Progenitor cell of endocrine pancreas (in vitro differentiated cells): ENCODE measurements around the gene GAS2. TPM values are rescaled to one million over a fixed set of nuclear protein-coding genes. Genes with fewer than 3 reads are reported as not detected.

Experiments
- DNase-seq: peaks from one replicate; pipeline ENCODE4 v3.0.0; 2021; ENCODE audit warnings: low spot score; ENCODE audit not compliant: unreplicated experiment
- H3K27ac Mint-ChIP-seq: 2 replicates; pipeline ENCODE4 v1.8.0; 2021; ENCODE audit warnings: mild to moderate bottlenecking, moderate library complexity, mixed read lengths
- H3K27me3 Mint-ChIP-seq: 2 replicates; pipeline ENCODE4 v1.8.0; 2021; ENCODE audit warnings: mixed read lengths
- H3K36me3 Mint-ChIP-seq: 2 replicates; pipeline ENCODE4 v1.8.0; 2022; ENCODE audit warnings: mixed read lengths; ENCODE audit not compliant: insufficient read depth
- H3K4me1 Mint-ChIP-seq: 2 replicates; pipeline ENCODE4 v1.8.0; 2021; ENCODE audit warnings: low read depth, mixed read lengths
- H3K4me3 Mint-ChIP-seq: 2 replicates; pipeline ENCODE4 v1.8.0; 2021; ENCODE audit warnings: low read depth, mild to moderate bottlenecking, moderate library complexity, mixed read lengths
- H3K9me3 Mint-ChIP-seq: 2 replicates; pipeline ENCODE4 v1.8.0; 2021; ENCODE audit warnings: low read depth, mixed read lengths
- total RNA-seq: library from RNA; stranded (reverse); gene quantifications from 2 replicates; pipeline ENCODE4 v1.2.1, GENCODE V29; 2021
- TF ChIP-seq, protein P1 (sequence below): fragments of 200-600 bp; sonication (generic); IDR thresholded peaks from one replicate; pipeline ENCODE4 v1.5.0; 2021; ENCODE audit warnings: antibody characterized with exemption, mild to moderate bottlenecking; ENCODE audit not compliant: unreplicated experiment

GAS2 gene
- total RNA-seq, 1 donor from 2014 or later = 14.5 TPM

DNA sequence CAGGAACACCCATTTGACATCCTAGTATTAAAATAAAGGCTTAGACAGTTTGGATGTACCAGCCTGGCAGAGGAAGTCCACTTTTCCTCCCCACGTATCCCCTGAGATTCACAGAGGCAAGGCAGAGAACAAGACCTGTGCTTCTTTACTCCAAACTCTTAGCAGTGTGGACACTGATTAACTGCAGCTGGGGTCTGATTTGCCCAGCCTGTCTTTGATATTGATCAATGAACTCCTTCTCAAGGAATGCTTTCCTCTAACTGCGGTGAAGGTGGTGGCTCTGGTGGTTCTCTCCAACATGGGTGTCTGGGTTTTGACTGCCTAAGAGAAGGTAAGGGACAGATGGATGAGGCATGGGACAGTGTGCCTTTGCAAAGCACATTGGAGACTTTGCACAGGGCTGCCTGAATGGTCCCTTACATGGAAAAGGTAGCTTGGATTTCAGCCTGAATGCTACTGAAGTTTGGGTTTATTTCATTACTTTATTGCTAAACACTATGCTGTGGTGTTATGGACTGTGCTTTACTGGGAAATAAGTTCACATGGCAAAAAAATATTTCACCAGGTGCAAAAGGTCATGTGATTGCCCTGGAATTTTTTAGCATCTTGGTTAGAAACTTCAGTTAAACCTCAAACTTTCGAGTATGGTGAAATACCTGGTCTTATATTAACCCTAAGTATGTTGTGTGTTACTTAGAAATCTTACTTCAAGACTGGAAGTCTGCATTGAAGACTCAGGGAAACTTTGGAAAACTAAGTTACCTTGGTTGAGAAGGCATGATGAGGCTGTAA lies 1.8 kb downstream of the GAS2 start:
- Mint-ChIP-seq H3K27ac (peak overlapping the region; percentile 3), H3K4me3 (peak overlapping the region; percentile 73), H3K9me3 (no peaks in the 10 kb centered on the region), H3K4me1 (peaks cover 19% of the 10 kb centered on the region), H3K36me3 (no peaks in the 10 kb centered on the region), H3K27me3 (peaks cover 3% of the 10 kb centered on the region)
- no peak for DNase-seq
- TF ChIP-seq, protein P1, sequence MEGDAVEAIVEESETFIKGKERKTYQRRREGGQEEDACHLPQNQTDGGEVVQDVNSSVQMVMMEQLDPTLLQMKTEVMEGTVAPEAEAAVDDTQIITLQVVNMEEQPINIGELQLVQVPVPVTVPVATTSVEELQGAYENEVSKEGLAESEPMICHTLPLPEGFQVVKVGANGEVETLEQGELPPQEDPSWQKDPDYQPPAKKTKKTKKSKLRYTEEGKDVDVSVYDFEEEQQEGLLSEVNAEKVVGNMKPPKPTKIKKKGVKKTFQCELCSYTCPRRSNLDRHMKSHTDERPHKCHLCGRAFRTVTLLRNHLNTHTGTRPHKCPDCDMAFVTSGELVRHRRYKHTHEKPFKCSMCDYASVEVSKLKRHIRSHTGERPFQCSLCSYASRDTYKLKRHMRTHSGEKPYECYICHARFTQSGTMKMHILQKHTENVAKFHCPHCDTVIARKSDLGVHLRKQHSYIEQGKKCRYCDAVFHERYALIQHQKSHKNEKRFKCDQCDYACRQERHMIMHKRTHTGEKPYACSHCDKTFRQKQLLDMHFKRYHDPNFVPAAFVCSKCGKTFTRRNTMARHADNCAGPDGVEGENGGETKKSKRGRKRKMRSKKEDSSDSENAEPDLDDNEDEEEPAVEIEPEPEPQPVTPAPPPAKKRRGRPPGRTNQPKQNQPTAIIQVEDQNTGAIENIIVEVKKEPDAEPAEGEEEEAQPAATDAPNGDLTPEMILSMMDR = no peak

DNA sequence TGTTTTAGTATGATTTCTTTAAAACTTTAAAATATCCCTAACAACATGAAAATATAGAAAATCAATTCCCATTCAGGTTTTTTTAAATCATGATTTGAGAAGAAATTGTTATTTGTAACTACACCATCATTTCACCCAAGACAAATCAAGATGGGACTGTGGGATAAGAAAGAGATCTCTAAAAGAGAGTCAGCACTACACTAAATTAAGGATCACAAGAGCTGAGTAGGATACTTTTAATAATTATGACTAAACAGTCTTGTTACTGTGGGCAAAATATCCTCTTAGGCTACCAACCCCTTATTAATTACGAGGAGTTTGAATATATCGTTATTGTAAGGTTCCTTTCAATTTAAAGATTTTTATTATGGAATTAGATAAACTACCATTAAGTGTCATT lies 3.0 kb downstream of the GAS2 start:
- H3K27ac Mint-ChIP-seq = no peak overlapping the region
- H3K36me3 Mint-ChIP-seq = no peaks in the 10 kb centered on the region
- H3K27me3 Mint-ChIP-seq = peaks cover 3% of the 10 kb centered on the region
- H3K4me3 Mint-ChIP-seq = no peak overlapping the region
- DNase-seq = no peak
- TF ChIP-seq, protein P1 = no peak
- peaks cover 23% of the 10 kb centered on the region for H3K4me1 Mint-ChIP-seq
- H3K9me3 Mint-ChIP-seq = no peaks in the 10 kb centered on the region

DNA sequence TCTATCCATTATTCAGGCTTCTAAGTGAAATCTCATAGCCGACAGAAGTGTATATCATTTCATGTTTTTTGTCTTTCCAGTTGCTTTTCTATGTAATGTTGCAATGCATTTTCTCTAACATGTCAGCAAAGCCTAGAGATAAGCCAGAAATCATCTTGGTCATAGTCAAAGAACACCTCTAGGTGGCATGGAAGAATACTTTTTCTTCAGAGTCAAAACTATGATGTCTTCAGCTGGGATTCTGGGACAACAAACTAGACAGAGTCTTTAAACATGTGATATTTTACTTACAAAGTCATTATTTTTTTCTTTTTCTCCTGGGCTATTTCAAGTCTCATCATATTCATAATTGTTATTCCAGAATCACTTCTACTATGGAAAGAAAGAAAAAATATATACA lies 4.4 kb downstream of the GAS2 start:
- Mint-ChIP-seq H3K4me1 (peaks cover 37% of the 10 kb centered on the region), H3K27ac (no peak overlapping the region)

DNA sequence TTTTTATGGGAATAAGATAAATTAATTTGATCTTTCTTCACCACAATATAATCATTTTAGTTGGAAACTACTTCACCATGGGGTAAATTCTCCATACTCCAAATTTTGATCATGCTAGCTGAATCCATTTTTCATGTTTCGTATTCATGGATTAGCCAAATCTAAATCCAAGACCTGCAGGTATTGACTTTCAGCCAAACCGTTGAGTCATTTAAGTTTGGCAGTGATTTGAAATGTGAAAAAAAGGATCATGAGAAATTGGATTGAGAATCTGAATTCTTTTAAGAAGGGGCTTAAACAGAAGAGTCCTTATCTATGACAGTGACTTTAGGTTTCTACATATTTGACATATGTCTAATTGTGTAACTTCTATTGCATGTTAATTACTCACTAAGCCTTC lies 5.3 kb downstream of the GAS2 start:
- Mint-ChIP-seq H3K4me1 (peaks cover 33% of the 10 kb centered on the region), H3K4me3 (no peak overlapping the region), H3K27ac (no peak overlapping the region), H3K36me3 (no peaks in the 10 kb centered on the region), H3K9me3 (no peaks in the 10 kb centered on the region), H3K27me3 (peaks cover 3% of the 10 kb centered on the region)
- TF ChIP-seq, protein P1 = no peak
- DNase-seq = no peak

More for the DNA sequence above, 4.4 kb downstream of the GAS2 start:
- DNase-seq = no peak
- TF ChIP-seq, protein P1 = peak; percentile 41
- no peaks in the 10 kb centered on the region for H3K9me3 Mint-ChIP-seq
- H3K36me3 Mint-ChIP-seq = no peaks in the 10 kb centered on the region
- H3K27me3 Mint-ChIP-seq = peaks cover 3% of the 10 kb centered on the region
- no peak overlapping the region for H3K4me3 Mint-ChIP-seq

DNA sequence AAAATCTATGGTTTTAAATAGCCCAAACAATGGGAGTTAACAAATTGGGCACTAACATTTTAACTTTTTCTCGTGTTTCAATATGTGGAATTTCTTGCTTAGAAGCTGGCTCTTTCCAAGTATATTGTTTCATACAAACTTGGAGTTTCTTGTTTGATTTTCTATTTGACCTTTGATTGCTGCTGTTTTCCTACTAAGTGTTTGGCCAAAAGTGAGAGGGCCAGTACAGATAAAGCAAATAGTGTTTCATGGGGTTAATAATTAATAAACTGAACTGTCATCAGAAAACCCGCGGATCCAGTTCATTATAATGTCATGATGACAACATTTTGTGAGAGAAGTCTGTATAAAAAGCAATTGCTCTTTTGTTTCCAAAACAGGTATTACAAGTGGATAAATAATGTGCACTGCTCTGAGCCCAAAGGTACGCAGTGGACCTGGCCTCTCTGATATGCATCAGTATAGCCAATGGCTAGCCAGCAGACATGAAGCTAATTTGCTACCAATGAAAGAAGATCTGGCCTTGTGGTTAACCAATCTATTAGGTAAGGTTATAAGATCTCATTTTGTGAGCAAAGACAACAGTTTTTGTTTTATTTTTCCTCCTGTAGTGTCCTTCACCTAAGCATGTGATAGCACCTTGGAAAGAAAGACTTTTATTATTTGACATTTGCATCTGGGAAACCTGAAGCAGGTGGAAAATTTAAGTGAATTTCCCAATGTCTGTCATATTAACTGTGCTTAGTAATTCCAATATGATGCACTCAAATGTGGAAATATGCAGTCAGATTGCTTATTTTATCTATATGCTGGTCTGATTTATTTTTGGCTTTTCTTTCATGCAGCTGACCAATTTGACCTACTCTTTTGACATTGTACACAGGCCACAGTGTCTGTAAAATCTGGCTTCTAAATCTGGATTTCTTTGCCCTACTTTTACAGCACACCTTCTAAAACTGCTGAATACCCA lies 8.3 kb downstream of the GAS2 start:
- TF ChIP-seq, protein P1 = no peak
- Mint-ChIP-seq H3K27me3 (no peaks in the 10 kb centered on the region), H3K27ac (peak overlapping the region; percentile 85), H3K9me3 (no peaks in the 10 kb centered on the region), H3K4me3 (no peak overlapping the region), H3K36me3 (no peaks in the 10 kb centered on the region), H3K4me1 (peaks cover 22% of the 10 kb centered on the region)
- DNase-seq = no peak
